HG03095 (cell line): ENCODE data around the gene VSTM4.

Experiments used
- ATAC-seq: cut with Tn5 transposase; IDR thresholded peaks from one replicate; pipeline ENCODE4 v1.9.1; 2021; ENCODE audit warnings: moderate library complexity; ENCODE audit not compliant: unreplicated experiment

Gene VSTM4

DNA sequence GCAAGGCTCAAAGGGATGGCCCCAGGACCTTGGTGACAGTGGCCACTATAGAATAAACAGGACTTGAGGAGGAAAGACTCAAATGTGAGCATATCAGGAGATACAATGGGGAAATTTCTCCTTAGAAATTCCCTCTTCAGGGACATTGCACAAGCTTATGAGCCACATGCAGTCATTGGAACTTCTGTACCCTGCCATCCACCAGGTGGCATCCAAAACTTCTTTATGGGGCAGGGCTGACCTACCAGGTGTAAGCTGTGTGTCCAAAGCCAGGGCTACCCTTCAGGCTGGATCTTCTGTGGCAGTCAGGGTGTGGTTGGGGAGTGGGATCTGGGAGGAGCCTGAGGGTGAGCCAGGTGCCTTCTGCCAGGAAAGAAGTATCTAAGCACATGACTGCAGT is 139.1 kb downstream of the VSTM4 start:
- ATAC-seq, result no peak

DNA sequence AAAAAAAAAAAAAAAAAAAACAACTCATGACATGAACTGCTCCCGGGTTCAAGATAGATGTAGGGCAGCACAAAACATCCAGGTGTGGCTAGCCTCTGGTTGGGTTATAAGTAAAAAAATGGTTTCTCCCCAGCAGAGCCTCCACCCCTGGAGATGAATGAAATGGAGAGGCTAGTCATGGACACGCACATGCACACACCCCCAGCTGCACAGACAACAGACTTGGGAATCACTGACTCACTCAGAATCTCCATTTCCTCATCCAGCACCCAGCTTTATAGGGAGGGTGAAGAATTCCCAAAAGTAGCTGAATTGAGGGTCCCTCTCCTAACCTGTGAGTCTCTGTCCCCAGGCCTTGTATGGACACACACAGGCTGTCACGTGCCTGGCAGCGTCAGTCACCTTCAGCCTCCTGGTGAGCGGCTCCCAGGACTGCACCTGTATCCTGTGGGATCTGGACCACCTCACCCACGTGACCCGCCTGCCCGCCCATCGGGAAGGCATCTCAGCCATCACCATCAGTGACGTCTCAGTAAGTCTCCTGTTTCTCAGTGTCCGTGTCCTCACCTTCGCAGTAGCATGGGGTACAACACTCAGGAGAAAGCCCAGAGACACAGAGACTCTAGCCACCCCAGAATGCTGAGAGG is 140.7 kb downstream of the VSTM4 start:
- no peak for ATAC-seq

GRCh38 chr10:48973065-48973464 is 142.3 kb downstream of the VSTM4 start:
- no peak for ATAC-seq

GRCh38 chr10:48970654-48971053 is 144.7 kb downstream of the VSTM4 start:
- ATAC-seq, result no peak

DNA sequence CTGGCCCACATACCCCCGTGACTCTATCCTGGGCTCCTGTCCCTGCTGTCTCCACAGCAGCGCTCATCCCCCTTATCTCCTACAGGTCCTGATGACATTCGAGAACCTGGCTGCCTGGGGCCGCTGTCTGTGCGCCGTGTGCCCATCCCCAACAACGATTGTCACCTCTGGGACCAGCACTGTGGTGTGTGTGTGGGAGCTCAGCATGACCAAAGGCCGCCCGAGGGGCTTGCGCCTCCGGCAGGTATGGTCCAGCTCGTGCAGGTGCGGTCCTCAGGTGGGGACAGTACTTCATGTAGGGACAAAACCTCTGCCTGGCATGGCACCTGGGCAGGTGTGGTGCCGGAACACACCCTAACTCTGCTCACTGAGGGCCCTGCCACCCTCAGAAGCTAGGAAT is 145.3 kb downstream of the VSTM4 start:
- no peak for ATAC-seq

GRCh38 chr10:48968036-48968435 is 147.3 kb downstream of the VSTM4 start:
- ATAC-seq, result no peak

- ATAC-seq, result no peak
These were observed 149.9 kb downstream of the VSTM4 start for GRCh38 chr10:48965460-48965859.
